ENCODE data around the gene MED31.
"Not testable (repeated sequence)": the region's sequence is repeated elsewhere in the genome, so short reads cannot be mapped to it uniquely, and the experiment has no call there.

Gene MED31

DNA sequence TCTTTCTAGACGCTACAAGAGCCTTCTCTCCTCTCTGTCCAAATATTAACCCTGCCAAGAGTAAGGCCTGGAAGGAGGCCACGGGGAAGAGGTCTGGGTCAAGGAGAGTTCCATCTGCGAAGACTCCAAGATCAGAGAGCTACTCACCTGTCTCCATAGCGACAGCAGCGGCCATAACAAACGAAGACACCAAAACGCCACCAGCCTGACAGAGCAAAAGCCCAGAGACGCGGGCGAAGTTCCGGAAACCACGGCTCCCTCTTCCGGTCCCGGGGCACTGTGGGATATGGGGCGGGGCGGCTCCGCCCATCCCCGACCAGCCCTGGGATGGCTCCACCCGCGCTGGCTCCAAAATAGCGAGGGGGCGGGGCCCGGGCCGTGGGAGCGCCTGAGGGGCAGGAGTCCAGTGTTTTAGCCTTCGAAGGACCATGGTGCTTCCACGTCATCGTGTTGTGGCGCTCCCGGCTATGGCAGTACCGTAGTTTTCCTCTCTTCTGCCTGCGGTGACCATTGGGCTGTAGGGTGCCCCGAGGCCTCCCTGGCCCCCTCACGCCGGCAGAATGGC lies at the start of gene MED31, which contains the start of gene C17orf100:
Gene MED31, minus strand, starts transcription at position 252 of the 565 bp plus-strand sequence. Its CDS starts 77 bp downstream, at position 175.
Gene C17orf100, plus strand, starts transcription at position 409 of the 565 bp plus-strand sequence. Its CDS starts 152 bp downstream, at position 561.
- peak; percentile 87 to 91 for DNase-seq (ENCODE audit: low read depth in 2 of 2)

DNA sequence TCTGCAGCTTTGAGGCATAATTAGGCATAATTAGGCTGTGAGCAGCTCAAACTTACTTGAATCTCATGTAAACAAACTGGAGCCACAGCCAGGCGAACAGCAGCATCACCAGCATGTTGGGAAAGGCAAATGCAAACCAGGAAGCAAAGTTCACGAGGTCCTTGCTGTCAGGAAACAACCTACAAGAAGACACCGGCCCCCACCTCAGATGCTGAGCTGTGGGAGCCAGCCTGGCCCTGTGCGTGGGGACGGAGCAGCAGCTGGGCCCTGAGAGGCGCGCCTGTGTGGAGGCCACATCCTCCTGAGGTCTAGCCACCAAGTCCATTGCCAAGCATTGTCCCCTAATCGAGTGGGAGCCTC lies 49.5 kb upstream of the MED31 start:
- no peak for DNase-seq (ENCODE audit: low read depth in 2 of 2)

DNA sequence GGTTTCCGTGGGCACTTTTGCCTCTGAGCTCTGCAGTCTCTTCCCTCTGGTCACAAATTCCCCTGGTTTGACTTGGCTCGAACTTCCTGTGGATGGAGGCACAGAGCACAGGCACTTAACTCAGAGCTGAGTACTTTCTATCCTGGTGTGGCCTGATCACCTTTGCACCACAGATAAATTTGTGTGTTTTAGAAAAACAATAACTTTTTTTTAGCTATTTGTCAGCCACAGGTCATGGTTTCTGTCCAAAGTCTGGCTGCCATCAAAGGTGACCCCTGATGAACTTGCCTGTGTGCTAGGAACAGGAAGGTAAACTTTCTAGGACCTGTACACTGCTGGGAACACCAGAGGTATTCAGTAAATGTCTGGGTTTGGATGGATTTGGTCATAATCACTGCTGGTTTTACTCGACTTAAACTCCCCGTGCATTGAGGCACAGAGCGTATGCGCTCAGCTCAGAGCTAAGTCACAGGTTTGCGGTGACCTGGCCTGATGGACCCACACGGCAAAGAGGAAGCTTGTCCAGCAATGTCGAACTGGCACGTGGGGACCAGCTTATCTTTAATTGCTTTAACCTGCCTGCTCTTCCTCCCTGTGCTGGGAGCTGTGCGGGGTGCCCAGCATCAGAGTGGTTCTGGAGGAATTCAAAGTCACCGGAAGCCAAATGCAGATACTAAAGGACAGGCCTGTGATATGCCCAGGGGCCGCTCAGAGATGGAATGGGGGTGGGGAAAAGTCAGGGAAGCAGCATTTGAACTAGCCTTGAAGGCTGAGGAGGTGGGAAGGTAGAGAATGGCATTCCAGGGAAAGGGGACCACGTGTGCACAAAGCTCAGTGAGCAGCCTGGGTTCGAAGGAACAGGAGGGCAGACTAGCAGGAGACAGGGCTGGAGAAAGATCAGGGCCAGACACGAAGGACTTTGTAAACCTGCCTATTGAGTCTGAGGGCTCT lies 48.9 kb upstream of the MED31 start:
- DNase-seq (ENCODE audit: low read depth in 2 of 2) = no peak

DNA sequence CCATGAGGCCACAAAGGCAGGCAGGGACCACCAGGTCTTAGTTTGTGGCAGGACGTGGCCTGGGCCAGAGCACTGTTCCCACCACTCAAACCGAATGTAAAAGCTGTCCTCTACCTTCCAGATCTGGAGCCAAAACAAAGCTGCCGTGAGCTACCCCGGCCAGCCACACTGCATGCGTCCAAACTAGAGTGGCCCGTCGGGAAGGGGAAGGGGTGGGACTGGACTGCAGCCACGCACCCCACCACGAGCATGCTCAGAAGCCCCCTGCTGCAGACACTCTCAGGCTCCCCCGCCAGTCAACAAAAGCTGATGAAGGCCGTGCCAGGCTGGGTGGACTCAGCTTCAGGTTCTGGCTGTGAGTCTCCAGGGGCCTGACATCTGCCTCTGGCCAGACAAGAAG lies 46.6 kb upstream of the MED31 start:
- no peak for DNase-seq (ENCODE audit: low read depth in 2 of 2)

DNA sequence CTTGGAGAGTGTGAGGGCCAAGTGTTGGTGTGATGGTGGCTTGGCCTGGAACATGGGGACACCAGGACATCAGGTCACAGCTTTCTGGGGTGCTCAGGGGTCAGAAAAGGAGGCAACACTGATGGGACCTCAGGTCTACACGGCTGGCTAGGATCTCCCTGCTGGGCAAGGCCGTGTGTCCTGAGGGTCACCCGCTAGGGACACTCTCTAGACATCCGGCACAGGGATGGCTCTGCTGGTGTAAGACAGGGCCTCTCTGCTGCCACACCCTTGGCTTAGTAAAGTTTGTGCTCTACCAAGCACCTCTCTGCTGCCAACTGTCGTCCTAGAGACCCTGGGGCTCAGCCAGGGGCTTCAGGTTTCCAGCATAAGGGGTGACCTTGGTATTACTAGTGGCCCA lies 45.5 kb upstream of the MED31 start:
- no peak for DNase-seq (ENCODE audit: low read depth in 2 of 2)

DNA sequence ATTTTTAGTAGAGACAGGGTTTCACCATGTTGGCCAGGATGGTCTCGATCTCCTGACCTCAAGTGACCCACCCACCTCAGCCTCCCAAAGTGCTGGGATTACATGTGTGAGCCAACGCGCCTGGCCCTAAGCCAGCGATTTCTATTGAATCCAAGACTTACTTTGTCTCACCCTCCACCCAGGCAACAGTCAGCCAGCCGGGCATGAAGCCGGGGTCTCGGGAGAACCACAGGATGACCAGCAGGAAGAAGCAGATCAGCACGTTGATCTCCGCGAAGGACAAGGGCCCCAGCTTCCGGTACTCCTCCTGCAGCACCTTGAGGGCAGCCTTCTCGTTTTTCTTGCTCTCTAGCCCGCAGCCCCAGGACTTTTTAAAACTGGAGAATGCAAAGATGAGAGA lies 44.2 kb upstream of the MED31 start:
- DNase-seq (ENCODE audit: low read depth in 2 of 2) = no peak

DNA sequence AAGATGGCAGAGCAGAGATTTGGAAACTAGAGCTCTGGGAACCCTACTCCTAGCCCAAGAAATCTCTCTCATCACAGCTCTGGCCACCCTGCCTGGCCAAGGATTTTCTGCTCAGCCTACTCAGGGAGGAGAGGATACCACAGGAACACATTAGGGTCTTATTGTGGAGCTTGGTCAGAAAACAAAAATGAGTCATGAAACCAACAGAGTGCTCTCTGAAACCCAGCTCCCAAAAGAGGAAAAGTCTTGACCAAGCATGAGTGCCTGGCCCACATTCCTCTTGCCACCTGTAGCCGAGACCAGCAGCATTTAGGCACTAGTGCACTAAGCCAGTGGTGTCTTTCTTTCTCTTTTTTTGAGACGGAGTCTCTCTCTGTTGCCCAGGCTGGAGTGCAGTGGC lies 43.6 kb upstream of the MED31 start:
- DNase-seq (ENCODE audit: low read depth in 2 of 2) = no peak

DNA sequence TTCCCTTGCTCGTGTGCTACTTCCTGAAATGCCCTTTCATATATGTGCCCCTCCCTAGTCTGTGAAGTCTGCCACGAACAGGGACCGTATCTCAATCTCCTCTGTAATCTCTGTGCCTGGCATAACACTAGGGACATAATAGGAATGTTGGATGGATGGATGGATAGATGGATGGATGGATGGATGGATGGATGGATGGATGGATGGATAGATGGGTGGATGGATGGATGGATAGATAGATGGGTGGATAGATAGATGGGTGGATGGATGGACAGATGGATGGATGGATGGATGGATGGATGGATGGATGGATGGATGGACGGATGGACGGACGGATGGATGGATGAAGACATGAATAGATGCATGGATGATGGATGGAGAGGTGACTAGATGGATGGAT lies 40.6 kb upstream of the MED31 start:
- not testable (repeated sequence) for DNase-seq (ENCODE audit: low read depth in 2 of 2)

DNA sequence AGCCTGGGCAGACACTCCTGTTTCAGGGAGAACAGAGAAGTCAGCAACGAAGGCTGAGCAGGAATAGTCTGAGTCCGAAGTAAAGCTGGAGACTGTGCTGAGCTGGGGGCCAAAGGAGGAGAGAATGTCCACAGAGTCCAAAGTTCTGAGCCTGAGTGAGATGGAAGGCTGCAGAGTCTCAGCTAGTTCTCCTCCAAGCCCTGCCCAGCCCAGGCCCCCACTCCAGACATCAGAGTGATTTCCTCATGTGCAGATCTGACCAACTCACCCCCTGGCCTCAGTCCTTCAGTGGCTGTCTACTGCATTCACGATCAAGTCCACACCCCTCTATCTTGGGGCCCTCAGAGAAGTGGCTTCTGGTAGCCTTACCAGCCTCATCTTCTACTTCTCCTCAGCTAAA lies 40.1 kb upstream of the MED31 start:
- no peak for DNase-seq (ENCODE audit: low read depth in 2 of 2)

DNA sequence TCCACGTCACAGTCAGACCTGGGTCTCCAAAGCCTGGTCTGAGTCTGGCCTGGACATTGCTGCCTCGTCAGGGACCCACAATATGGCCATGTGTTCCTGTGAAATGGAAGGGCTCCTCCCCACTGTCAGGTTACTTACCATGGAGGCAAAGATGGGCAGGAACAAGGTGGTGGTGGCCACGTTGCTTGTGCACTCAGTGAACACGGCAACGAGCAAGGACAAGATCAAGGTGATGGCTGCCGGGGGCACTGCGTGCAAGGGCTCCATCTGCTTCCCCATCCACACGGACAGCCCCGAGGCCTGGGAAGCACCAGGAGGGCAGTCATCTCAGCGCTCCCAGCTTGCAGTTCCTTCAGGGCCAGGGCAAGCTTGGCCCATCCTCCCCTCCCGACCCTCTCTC lies 39.2 kb upstream of the MED31 start:
- DNase-seq (ENCODE audit: low read depth in 2 of 2) = no peak

DNA sequence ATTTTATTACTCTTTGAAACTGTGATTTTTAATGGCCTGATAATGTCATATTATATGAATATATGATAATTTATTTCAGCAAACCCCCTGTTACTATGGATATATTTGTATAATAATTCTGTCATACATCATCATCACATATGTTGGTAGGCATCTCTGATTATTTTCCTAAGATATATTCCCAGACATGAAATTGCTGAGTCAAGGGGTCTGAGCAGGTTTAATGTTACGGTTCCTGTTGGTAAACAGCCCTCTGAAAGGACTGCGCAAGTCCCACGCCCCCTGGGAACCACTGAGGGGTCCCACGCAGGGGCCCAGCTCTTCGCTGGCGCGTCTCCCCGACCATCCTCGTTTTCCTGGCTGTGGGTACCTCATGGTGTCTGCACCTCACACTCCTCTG lies 37.5 kb upstream of the MED31 start:
- no peak for DNase-seq (ENCODE audit: low read depth in 2 of 2)

DNA sequence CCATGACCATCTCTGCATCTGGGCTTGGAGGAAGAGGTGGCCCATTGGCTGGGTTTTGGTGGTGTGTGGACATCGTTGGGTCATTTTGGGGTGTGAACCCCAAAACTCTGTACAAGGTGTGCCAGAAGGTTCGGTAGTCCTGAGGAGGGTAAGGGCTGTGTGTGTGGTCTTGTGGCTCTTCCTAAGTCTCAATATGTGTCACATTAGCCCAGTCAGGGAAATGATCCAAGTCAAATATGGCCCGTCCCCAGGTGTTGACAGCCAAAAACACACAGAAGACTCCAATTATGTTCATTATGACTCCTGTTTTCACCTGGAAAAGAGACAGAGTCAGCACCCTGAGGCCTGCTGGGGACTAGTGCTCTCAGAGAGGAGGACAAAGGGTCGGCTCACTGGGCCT lies 34.6 kb upstream of the MED31 start:
- no peak for DNase-seq (ENCODE audit: low read depth in 2 of 2)

DNA sequence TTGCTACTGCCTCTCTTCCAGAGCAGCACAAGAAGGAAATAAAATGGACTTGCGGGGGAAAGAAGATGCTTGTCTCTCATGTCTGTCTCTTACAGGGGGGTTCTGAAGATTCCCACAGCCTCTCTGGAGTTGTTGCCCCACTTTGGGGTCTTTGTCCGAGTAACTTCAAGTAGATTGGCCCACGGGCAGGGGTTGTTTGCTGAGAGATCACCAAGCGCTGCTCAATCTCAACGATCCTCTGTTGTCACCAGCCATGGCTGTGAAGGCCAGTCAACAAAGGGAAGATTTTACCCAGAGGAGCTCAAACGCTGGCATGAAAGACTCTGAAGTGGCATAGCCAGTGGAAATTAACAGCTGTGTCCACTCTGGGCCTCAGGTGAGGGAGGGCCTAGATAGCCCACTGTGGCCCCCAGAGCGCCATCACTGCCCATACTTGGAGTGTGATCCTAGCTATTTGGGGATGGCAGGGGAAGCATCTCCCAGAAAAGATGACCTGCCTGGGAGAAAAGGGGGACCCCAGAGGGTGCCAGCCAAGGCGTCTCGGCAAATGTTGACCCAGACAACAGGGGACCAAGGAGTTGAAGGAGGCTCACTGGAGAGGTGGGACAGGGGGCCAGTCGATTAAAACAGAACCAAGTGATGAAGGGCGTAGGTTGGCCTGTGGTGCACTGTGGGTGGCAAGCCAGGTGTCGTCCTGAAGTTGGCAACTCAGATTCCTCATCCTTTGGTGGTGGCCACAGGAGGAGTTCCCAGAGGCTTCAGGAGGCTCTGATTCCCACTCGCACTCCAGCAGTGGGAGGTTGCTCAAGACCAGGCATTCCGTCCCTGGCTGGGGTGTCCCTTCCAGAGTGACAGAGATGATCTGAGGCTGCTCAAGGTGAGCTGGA lies 33.7 kb upstream of the MED31 start:
- DNase-seq (ENCODE audit: low read depth in 2 of 2) = no peak

DNA sequence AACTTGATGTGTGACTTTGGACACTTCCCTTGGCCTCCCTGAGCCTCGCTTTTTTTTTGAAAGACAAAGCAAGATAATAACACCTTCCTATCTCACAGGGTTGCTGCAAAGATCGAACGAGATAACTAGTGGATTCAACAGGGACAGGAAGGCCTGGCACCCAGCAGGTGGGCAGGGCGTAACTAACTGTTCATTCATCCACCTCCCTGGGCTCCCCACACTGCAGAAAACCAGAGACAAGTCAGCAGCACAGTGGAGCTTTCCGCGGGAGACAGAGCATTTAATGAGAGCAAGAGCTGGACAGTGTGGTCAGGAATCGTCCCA lies 33.0 kb upstream of the MED31 start:
- DNase-seq (ENCODE audit: low read depth in 2 of 2) = no peak

DNA sequence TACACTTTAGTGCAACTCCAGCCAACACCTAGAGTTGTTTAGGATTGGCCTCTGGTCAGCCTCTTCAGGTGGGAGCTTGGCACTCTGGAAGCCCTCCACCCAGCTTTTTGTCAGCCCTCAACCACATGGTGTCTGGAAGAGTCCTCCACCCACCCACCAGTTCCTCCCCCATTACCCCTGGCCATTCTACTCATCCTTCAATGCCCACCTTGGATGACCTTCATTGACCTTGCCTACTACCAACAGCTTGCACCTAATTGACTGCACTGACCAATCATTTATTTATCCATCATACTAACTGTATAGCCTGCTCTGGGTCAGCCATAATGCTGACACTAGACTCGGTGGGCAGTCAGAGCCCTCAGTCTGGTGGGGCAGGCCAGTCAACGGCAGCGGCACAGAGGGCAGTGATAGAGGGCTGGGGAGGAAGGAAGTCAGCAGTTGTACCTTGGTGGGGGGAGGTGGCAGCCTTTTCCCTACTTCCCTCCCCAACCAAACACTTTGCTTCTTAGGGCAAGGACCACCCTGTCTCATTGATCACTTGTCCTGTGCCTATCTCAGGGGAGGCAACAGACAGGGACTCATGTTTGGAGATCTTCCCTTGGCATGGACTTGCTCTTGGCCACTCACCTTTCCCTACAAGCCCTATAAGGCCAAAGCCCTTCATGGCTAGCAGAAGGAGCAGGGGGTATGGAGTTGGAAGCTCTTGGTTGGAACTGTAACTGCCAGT lies 32.5 kb upstream of the MED31 start:
- no peak for DNase-seq (ENCODE audit: low read depth in 2 of 2)

DNA sequence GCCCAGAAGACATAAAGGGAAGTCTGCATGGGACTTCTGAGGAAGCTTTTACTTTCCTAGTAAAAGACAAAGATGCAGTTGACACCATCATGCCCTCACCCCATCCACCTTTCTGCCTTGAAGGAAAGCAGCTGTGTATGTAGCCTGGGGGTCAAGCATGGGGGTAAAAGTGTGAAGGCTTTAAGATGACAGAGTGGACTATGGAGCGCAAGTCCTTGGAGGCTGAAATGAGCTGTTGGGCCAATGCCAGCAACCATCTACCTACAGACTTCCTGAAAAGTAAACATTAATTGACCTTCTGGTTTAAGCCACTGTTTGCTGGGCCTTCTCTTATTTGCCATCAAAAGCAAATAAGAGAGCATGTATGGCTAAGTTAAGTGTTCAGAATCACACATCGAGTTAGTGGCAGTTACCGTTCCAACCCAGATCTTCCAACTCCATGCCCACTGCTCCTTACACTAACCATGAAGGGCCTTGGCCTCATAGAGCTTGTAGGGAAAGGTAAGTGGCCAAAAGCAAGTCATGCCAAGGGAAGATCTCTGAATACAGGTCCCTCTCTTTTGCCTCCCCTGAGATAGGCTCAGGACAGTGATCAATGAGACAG lies 31.8 kb upstream of the MED31 start:
- DNase-seq (ENCODE audit: low read depth in 2 of 2) = no peak

DNA sequence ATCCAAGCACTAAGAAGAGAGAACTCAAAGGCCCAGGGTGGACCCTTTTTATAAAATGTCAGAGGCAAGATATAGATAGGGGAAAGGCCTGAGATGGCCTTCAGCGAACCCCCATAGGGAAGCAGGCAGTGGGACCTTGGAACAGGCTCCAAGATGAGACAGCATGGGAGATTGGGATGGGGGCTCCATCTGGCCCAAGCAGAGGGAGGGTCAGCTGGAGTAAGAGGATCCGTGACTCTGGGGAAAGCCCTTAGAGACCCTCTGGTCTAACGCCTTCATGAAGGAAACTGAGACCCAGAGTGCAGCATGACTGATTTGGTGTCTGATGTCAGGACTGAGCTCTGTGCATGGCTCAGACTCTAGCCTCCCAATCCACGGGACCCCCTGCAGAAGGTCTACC lies 30.9 kb upstream of the MED31 start:
- no peak for DNase-seq (ENCODE audit: low read depth in 2 of 2)

DNA sequence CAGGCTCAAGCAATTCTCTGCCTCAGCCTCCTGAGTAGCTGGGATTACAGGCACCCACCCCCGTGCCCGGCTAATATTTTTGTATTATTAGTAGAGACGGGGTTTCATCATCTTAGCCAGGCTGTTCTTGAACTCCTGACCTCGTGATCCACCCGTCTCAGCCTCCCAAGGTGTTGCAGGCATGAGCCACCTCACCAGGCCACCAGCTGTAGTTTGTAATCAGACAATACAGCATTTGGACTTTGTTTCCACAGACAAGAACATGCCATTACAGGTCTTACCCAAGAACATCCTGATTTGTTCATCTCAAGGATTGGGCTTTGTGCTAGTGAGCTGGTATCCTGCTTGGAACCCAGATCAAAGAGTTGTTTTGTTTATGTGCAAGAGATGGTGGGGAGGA lies 30.3 kb upstream of the MED31 start:
- DNase-seq (ENCODE audit: low read depth in 2 of 2) = no peak

DNA sequence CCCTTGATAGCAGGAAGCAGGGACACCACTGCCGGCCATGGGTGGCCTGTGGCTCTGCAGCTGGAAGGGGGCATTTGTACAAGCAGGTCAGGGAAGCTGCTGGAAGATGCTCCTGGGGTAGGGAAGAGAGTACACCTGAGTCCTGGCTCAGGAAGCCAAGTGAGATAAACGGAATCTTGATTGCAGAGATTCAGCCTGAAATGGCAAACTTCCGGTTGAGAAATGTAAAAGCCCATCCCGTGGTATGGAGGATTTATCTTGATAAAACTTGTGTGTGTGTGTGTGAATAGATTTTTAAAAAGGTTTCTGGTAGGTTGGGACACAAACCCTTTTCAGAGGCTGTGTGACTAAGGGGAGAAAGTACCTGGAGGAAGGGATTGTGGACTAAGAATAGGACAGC lies 29.8 kb upstream of the MED31 start:
- DNase-seq (ENCODE audit: low read depth in 2 of 2) = no peak

DNA sequence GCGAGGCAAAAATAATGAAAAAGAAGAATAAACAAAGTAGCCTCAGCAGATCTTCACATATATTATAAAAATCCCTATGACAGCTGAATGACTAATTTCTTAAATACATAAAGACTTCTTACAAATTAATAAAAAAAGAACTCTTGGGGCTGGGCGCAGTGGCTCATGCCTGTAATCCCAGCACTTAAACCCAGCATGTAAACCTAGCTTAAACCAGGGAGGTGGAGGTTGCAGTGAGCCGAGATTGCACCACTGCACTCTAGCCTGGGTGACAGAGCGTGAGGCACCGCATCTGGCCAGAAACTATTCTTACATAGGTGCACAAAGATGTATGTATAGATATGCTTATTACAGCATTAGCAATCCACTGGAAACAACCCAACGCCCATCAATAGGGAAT lies 27.8 kb upstream of the MED31 start:
- DNase-seq (ENCODE audit: low read depth in 2 of 2) = no peak

DNA sequence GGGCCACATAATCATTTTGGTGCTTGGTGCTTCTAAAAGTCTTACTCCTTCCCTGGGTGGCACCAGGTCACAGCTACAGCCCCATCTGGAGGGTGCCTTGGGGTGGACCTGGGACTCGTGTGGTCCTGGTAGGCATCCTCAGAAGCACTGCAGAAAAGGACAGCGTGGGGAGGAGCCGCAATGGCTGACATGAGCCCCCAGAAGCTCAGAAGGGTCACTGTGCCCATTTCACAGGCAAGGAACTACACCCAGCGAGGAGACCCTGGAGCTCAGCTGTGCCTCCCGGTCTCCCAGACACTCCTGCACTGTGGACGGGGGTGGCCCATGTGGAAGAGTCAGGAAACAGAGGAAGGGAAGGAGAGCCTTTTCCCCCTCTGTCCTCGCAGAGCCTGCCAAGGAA lies 26.5 kb upstream of the MED31 start:
- no peak for DNase-seq (ENCODE audit: low read depth in 2 of 2)

Measured in stimulated activated CD8-positive, alpha-beta memory T cell treated with anti-CD3 and anti-CD28 coated beads, Interleukin-7, amount 100 ng/mL, for 4 hours (primary cell).